ENCODE data around the gene MUC4.

Gene MUC4

DNA sequence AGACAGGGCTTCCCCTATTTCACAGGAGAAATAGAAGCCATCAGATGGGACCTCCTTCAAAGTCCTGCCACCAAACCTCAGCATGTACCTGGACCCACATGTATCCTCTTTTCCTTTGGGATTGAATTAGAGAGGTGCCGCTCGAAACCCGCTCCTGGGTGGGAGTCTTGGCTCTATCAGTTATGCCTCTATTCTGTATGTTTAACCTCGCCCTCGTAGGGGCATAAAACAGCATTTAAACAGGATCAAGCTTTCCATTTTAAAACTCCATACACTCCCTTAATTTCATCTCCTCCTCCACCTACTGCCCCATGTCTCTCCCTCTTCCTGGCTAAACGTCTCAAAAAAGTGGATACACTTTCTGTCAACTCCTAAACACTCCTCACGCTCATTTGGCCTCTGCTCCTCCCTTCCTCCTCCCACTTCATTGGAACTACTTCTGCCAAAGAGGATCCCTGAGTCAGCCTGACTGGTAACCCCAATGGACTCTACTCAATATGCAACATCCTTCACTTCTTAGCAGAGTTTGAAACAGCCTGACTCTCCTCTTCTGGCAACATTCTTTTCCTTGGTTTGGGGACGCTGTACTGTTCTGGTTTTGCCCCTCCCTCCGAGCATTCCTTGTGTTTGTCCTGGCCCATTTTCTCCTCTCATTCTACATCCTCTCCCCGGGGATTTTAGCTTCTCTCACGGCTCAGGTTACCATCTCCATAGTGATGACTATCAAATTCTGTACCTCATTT, 114.0 kb downstream of the MUC4 start:
- FAIRE-seq, result no peak

Data from colon (tissue), 2 donors.